Activated naive CD4-positive, alpha-beta T cell treated with Interleukin-2 at 50 U/mL for 16 hours (primary cell): Measurements from ENCODE around the gene HIPK4.
"Not testable (repeated sequence)": the region's sequence is repeated elsewhere in the genome, so short reads cannot be mapped to it uniquely, and the experiment has no call there.

Experiments used
- DNase-seq: peaks from one replicate; pipeline ENCODE4 v3.0.0-alpha.2; 2020

Gene HIPK4

GRCh38 chr19:40389404-40390083 is 437 bp downstream of the HIPK4 start:
- DNase-seq = no peak

GRCh38 chr19:40388481-40388880 is 1.5 kb downstream of the HIPK4 start:
- DNase-seq = no peak

GRCh38 chr19:40387155-40387554 is 2.8 kb downstream of the HIPK4 start:
- no peak for DNase-seq

GRCh38 chr19:40383668-40384248 is 6.2 kb downstream of the HIPK4 start:
- DNase-seq = no peak

- DNase-seq = no peak
Measured at GRCh38 chr19:40381321-40381720, 8.7 kb downstream of the HIPK4 start.

- DNase-seq = no peak
Measured at GRCh38 chr19:40380199-40381037, 9.6 kb downstream of the HIPK4 start.

GRCh38 chr19:40379446-40380198 is 10.4 kb downstream of the HIPK4 start:
- DNase-seq = no peak

- DNase-seq = no peak
Measured at GRCh38 chr19:40378509-40378908, 11.5 kb downstream of the HIPK4 start.

- no peak for DNase-seq
Measured at GRCh38 chr19:40377876-40378385, 12.1 kb downstream of the HIPK4 start.

- DNase-seq = no peak
Measured at GRCh38 chr19:40376286-40376862, 13.6 kb downstream of the HIPK4 start.

- no peak for DNase-seq
Measured at GRCh38 chr19:40374084-40374483, 15.9 kb downstream of the HIPK4 start.

GRCh38 chr19:40371802-40372122 is 18.2 kb downstream of the HIPK4 start:
- no peak for DNase-seq

- no peak for DNase-seq
Measured at GRCh38 chr19:40370997-40371801, 18.8 kb downstream of the HIPK4 start.

- DNase-seq = not testable (repeated sequence)
Measured at GRCh38 chr19:40370253-40370652, 19.7 kb downstream of the HIPK4 start.

- no peak for DNase-seq
Measured at GRCh38 chr19:40369797-40370196, 20.2 kb downstream of the HIPK4 start.

- DNase-seq = no peak
Measured at GRCh38 chr19:40367577-40368434, 22.2 kb downstream of the HIPK4 start.

GRCh38 chr19:40366697-40367561 is 23.1 kb downstream of the HIPK4 start:
- no peak for DNase-seq

GRCh38 chr19:40365613-40366401 is 24.2 kb downstream of the HIPK4 start:
- DNase-seq = peak; percentile 40

- DNase-seq = no peak
Measured at GRCh38 chr19:40365010-40365409, 25.0 kb downstream of the HIPK4 start.
